Activated gamma-delta T cell treated with anti-CD3 and anti-CD28 coated beads, Interleukin-2, amount 50 U/mL, for 16 hours (primary cell): ENCODE results near the gene GALNT1.

ENCODE experiments used
- DNase-seq: peaks from one replicate; pipeline ENCODE4 v3.0.0-alpha.2; 2020; ENCODE audit warnings: low read depth

GALNT1 gene

DNA sequence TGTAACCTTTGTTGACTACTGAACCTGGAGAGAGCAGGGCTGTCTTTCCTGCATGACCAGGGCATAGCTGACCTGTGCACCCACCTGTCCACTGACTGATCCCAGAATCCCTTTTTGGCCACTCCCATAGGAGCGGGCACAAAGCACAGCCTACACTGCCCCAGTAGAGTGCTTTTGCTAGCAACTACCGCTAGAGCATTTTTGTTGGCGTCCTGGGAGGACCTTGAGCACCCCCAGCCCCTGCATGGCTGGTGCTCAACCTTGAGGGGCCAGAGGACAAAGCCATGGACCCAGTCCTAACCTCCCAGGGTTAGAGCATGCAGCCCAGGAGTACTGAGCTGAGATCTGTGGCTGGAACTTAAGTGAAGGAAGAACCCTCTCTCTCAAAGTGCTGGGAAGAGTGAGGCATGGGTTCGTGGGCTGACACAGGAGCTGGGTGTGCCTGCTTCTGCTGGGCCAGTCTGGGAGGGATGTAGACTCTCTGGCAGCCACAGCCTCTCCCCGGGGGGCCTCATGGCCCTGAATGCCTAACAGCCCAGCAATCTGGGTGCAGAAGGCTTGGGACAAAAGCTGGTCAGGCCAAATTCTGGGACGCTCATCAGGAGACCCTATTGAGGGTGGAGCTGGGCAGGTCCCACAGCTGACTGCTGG, 140.0 kb downstream of the GALNT1 start:
- DNase-seq, result no peak

DNA sequence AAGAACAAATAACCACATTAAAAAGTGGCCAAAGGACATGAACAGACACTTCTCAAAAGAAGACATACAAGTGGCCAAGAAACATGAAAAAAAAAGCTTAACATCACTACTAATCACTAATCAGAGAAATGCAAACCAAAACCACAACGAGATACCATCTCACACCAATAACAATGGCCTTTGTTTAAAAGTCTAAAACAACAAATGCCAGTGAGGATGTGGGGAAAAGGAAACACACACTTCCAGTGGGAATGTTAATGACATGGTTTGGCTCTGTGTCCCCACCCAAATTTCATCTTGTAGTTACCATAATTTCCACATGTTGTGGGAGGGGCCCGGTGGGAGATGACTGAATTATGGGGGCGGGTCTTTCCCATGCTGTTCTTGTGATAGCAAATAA, 147.1 kb downstream of the GALNT1 start:
- no peak for DNase-seq

DNA sequence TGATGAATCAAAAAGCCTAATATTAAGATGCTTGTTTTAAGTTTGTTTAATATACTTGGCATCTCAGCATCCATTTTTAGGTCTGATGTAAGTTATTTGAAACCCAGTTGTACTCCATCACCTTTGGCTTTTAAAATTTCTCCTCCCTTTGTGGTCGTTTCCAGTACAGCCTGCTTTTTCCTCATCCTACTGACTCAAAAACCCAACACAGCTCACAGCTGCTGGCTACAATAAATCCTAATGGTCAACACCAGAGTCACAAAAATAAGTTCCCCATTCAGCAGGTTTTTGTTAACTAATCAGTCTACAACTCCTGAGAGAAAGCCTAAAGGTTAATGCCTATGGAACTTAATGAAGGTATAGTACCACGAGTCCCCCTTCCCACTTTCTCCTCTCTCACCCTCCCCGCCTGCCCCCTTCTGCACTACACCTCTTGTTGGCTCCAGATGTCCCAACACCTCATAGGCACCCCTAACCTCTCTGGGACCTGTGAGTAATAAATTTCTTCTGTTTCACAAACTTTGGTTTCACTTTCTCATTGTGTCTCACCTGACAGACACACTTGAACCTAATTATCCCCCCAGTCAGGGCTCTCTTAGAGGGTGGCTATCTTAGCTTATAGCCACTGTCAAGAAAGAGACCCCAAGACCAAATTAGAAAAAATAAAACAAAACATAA, 148.6 kb downstream of the GALNT1 start:
- DNase-seq, result no peak

DNA sequence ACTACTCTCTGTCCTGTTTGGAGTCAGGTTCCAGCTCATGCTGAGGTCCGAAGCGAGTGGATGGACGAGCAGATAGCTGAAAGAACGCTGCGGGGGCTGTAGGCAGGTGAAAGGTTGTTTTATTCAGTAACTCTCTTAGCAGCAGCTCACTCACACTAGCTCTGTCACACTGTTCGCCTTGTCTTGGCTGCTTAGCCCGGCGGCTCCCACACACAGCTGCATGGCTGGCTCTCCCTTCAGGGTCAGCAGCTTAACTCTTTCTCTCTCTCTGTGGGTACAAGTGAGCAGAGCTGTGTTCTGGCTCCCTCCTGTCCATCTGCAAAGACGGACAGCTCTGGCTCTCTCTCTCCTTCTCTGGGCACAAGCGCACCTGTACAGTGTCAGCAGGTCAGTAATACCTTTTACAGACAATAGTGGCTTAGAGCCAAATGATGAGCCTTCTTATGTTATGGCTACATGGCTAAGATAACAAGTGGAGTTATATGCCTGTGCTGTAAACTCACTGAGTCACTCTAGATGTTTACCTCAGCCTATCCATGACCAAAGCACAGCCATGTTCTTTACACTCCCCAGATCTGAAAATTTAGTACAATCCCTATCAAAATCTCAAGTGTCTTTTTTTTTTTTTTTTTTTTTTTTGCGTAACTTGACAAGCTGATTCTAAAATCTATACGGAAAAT, 149.3 kb downstream of the GALNT1 start:
- no peak for DNase-seq

DNA sequence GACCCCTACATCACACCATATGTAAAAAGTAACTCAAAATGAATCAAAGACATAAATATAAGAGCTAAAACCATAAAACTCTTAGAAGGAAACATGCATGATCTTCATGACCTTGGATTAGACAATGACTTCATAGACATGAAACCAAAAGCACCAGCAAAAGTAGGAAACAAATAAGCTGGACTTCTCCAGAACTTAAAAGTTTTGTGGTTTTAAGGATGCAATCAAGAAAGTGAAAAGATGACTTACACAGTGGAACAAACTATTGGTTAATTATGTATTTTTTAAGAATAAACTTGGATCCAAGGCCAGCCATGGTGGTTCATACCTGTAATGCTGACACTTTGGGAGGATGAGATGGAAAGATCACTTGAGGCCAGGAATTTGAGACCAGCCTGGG, 150.2 kb downstream of the GALNT1 start:
- no peak for DNase-seq

DNA sequence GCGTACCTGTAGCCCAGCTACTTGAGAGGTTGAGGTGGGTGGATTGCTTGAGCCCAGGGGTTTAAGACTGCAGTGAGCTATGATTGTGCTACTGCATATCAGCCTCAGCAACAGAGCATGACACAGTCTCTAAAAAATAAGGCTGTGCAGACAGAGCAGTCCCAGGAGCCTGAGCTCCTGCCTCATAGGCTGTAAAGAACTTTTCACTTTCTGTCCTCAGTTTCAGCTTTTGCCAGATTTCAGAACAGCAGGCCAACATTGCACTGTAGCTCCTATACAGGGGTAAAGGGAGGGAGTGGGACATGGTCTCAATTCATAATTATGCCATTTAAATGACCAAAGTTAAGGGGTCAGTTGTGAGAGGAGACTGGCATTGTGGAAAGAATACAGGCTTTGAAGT, 150.6 kb downstream of the GALNT1 start:
- DNase-seq, result no peak

DNA sequence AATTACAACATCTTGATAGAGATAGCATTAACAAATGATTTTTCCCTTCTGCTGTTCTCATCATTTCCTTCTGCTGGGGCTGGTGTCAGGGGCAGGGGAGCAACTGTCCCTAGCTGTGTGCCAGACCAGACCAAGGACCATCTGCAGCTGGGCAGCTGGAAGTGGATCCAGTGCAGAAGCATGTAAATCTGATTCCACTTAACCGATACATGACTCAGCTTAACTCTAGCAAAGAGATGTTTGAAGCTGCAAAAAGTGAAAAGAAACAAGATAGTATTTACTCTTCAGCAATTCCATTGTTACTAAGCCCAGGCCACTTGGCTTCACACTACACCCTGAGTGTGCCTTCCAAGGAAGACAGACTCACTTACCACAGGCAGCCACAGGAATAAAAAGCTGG, 151.1 kb downstream of the GALNT1 start:
- DNase-seq, result no peak

DNA sequence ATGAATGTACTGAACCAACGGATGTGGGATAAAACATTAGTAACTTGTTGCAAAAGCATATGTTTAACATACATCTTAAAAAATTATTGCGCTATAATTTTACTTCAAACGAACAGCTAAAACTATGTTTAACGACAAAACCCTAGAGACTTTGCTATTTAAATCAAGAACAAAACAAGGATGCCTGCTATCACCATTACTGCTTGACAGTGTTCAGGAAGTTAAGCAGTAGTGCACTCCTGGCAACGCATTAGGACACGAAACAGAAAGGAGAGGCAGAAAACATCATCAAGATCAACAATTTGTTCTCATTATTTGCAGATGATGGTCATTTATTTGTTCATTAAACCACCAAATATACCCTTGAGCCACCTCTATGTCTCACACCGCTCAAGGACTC, 151.9 kb downstream of the GALNT1 start:
- DNase-seq, result no peak

DNA sequence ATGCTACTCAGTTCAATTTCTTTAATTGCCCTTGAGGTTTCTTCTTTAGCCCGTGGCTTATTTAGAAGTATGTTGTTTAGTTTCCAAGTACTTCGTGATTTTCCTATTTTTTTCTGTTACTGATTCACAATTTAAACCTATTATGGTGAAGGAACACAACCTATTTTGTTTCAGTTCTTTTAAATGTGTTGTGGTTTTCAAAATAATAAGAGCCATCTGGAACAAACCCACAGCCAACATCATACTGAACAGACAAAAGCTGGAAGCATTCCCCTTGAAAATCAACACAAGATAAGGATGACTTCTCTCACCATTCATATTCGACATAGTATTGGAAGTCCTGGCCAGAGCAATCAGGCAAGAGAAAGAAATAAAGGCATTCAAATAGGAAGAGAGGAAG, 155.2 kb downstream of the GALNT1 start:
- no peak for DNase-seq

DNA sequence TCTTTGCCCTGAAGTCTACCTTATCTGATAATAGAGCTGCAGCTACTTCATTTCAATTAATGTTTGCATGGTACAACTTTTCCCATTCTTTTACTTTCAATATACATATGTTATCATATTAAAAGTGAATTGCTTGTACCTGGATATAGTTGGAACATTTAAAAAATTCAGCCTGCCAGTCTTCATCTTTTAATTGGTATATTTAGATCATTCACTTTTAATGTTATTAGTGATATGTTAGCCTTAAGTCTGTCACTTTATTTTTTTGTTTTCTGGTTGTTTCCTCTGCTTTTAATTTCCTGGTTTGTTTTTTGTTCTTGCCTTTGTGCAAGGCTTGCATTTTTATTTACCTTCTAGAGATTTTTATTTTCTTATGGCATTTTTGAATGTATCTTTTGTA, 158.2 kb downstream of the GALNT1 start:
- no peak for DNase-seq

DNA sequence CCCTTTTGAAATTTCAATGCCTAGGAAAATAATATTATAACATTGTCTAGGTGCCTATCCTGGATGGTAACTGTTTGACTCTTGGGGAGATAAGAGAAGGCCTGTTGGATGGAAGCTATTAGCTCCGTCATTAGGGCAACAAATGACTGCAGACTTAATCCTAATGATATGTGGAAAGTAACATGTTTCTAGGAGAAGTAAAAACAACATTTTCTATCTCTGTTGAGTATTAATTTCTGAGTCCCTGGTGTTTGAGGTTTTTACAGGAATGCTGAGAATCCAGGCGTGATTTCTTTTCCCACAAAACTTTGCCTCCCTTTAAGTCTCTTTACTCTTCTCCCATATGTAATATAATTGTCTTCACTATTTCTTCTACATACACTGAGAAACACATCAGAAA, 159.1 kb downstream of the GALNT1 start:
- no peak for DNase-seq

DNA sequence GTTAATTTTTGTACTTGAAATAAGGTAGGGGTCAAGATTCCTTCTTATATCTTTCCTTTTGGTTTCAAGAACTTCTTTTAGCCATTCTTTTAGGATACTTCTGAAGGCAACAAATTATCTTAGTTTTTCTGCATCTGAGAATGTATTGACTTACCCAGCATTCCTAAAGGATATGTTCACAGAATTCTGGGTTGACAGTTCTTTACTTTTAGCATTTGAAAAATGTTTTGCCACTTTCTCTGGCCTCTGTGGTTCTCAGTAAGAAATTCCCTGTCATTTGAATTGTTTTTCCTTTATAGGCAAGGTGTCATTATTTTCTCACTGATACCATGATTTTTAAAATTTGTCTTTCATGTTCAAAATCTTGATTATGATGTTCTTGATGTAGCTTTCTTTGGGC, 162.4 kb downstream of the GALNT1 start:
- no peak for DNase-seq

DNA sequence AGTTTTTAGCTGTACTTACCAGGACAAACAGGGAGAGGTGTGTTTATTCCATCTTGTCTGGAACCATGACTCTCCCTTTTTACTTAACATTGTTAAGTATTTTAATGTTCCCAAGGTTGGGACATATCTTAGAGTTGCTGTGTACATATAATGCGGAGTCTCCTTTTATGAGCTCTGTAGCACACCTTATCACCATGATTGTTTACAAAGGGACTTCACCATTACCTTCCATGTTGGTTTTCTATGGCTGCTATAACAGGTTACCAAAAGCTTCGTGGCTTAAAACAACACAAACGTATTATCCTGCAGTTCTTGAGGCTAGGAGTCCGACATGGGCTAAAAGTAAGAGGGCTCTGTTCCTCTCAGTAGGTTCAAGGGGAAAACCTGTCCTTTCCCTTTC, 164.3 kb downstream of the GALNT1 start:
- DNase-seq, result no peak

DNA sequence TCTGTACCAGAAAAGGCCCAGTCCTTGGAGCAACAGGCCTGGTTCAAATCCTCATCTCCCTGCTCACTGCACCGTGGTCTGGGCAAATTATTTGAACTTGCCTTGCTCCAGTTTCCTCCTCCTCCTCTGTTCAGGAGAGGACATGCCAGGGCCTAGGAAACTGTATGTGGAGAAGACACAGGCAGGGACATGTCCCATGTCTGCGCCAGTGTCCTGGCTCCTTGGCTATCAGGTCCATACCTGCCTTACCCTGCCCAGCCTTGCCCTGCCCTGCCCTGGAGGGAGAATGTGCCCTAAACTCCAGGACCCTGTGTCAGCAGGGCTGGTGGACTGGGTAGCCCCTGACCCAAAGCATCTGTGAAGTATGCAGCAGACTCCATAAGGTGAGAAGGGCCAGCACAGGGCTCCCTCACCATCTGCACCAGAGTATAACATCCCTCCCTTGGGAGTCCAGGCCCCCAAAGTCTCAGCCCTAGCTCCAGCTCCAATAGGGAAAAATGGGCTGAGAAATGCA, 165.3 kb downstream of the GALNT1 start:
- DNase-seq, result no peak

DNA sequence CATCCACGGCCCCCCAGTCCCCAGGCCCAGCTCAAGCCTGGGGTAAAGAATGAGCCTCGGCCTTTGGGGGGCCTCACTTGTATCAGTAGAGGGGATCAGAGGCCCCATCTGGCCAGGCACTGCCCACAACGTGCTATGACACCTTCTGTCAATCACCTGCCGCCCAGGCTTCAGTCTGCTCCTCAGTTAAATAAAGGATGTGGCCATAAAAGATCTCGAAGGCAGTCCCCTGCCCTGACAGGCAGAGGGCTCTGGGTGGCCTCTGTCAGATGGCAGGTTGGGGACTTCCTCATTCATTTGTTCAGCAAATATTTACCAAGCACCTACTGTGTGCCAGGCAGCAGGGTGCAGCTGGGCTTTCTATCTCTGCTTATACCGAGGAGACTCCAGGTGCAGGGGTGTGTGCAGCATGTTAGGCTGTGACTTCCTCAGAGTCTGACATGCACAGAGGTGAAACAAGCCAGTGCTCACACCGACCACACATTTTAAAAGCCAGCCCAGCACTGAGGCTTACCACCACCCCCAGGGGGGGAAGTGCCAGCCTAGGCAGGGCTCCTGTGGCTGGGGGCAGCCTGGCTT, 166.4 kb downstream of the GALNT1 start:
- no peak for DNase-seq

DNA sequence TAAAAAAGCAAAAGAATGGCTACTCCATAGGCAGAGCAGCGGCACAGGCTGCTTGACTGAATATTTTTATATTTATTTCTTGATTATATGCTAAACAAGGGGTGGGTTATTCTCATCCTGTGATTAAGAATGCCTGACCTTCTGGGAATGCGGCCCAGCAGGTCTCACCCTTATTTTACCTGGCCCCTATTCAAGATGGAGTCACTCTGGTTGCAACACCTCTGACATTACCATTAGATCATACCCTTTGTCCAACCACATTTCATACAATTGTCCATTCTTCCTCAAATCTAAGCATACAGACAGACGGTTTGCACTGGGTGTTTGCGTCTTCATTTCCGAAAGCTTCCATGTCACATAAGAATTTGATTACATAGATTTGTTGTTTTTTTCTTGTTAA, 168.2 kb downstream of the GALNT1 start:
- DNase-seq, result no peak

DNA sequence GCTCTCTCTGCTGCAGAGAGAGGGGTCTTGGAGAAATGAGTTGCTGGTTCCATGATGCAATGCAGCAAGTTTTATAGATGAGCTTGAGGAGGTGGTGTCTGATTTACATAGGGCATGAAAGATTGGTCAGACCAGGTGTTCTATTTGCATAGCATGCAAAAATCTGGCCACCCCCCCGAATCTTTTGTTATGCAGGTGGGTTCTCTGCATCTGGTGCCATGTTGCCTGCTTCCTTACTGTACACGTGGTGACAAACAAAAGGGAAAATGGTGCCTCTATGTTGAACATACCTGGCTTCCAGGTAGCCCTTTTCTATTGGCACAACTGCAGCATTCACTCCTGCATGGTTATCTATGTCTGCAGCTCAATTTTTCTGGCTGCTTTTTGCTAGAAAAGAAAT, 169.4 kb downstream of the GALNT1 start:
- DNase-seq, result no peak

DNA sequence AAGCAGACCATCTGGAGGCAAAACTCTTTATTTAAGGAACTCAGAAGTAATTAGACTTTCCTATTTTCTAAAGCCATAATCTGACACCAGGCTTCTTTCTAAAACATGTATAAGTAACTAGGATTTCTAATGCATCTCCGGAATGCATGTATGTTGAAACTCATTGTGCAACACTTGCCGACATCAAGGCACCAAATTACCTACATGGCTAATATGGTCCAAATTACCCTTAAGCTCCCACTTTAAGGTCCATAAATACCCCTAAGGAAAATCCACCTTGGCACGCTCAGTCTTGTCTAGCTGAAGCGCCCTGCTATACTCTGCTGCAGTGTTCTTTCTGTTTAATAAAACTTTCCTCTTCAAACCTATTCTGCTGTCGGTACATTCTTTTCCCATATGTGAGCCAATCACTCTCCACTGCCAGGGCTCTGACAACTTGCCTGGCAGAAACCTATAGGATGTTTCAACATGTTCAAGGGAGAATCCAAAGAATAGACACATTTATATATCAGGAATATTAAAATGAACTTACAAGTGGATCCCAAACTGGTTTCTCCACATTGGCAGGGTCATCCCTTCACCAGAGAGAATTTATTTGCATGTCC, 171.9 kb downstream of the GALNT1 start:
- no peak for DNase-seq

DNA sequence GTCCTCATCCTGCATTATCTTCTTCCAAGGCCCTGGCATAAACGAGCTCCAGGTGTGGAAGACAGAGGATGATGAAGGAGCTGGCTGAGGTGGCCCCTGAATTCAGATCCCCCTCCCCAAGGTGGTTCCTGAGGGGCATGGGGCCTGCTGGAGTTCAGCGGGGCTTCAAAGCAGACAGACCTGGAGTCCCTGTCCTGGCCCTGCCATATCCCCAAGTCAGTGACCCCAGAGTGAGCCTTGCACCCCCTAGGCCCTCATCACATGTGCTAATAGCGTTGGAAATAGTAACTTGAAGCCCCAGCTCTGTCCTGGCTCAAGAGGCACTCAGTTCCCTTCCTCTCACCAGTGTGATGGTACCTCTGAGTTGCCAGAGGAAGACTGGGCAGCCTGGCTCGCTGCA, 172.9 kb downstream of the GALNT1 start:
- DNase-seq, result no peak

DNA sequence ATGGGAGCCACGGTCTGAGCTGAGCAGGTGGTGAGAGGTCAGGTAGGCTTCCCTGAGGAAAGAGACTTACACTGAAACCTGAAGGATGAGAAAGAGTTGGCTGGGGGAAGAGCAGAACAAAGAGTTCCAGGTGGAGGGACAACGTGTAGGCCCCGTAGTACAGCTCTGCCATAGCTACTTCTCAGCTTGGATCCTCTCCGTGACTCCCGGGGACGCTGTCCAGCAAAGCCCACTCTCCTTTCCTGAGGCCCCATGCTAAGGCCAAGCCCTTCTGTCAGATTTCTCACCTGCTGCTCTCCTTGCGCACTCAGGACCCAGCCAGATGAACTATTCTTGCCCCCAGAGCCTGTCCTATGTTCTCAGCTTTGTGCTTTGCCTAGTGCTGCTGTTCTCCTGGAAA, 173.8 kb downstream of the GALNT1 start:
- no peak for DNase-seq

DNA sequence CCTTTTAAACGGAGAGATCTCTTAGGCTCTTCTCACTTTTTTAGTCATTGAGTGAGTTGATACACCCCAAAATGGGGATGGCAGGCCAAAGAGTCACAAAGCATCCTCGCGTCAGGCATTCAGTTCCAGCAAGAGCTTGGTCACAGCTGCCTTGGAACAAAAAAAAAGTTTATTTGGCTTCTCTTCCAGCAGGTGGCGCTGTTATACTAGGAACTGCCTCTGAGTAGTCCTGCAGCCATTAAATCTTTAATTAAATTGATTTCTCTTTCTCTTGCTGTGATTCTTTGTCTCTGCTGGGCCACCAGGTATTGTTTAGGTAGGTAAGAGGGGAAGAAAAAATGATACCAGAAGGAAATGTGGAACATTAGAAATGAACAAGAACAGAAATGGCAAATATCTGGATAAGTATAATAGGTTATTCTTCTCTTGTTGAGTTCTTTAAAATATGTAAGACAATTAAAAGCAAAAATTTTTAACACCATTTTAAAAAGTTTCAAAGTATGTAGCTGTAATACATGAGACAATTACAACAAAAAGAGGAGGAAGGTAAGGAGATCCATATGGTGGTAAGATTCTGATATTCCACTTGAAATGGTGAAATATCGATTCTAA, 175.1 kb downstream of the GALNT1 start:
- peak; percentile 26 for DNase-seq
